IMR-90 (cell line): ENCODE results near the gene RGPD8.
"Not testable (repeated sequence)": the region's sequence is repeated elsewhere in the genome, so short reads cannot be mapped to it uniquely, and the experiment has no call there.

ENCODE experiments used
- BHLHE40 ChIP-seq: fragments of 150-350 bp; IDR thresholded peaks from 2 replicates; pipeline ENCODE4 v1.6.1; 2016; ENCODE audit warnings: mild to moderate bottlenecking, low read depth, low read length
- CEBPB ChIP-seq: IDR thresholded peaks from 2 replicates; pipeline ENCODE4 v1.6.1; 2012; ENCODE audit warnings: low read depth, low read length, improper control_type of control experiment
- CHD1 ChIP-seq: IDR thresholded peaks from 2 replicates; pipeline ENCODE4 v1.6.1; 2012; ENCODE audit warnings: low read depth, low read length, improper control_type of control experiment
- MAFK ChIP-seq: IDR thresholded peaks from 2 replicates; pipeline ENCODE4 v1.6.1; 2012; ENCODE audit warnings: low read depth, low read length, improper control_type of control experiment
- MAZ ChIP-seq: IDR thresholded peaks from 2 replicates; pipeline ENCODE4 v1.6.1; 2012; ENCODE audit warnings: low read depth, mild to moderate bottlenecking, low read length, improper control_type of control experiment, moderate library complexity, borderline replicate concordance
- MXI1 ChIP-seq: IDR thresholded peaks from 2 replicates; pipeline ENCODE4 v1.6.1; 2012; ENCODE audit warnings: low read depth, mild to moderate bottlenecking, low read length, moderate library complexity, borderline replicate concordance
- POLR2A ChIP-seq: IDR thresholded peaks from 2 replicates; pipeline ENCODE4 v1.6.1; 2012; ENCODE audit warnings: mild to moderate bottlenecking, low read depth, low read length
- RAD21 ChIP-seq: IDR thresholded peaks from 2 replicates; pipeline ENCODE4 v1.6.1; 2012; ENCODE audit warnings: low read length, improper control_type of control experiment
- RFX5 ChIP-seq: IDR thresholded peaks from 2 replicates; pipeline ENCODE4 v1.8.0; 2012; ENCODE audit warnings: low read depth, mild to moderate bottlenecking, low read length, moderate library complexity
- SMC3 ChIP-seq: fragments of 150-350 bp; IDR thresholded peaks from 2 replicates; pipeline ENCODE4 v1.6.1; 2016; ENCODE audit warnings: low read depth, mild to moderate bottlenecking, antibody characterized with exemption, low read length, moderate library complexity
- TF ChIP-seq, protein P1 (sequence below): conservative IDR thresholded peaks from 2 replicates; pipeline ENCODE4 v1.5.1; 2012; ENCODE audit warnings: mild to moderate bottlenecking, low read depth, low read length, improper control_type of control experiment
- TF ChIP-seq, protein P2 (sequence below): fragments of 150-350 bp; IDR thresholded peaks from 2 replicates; pipeline ENCODE4 v1.6.1; 2017; ENCODE audit warnings: mild to moderate bottlenecking, antibody characterized with exemption, low read length, low read depth

DNA sequence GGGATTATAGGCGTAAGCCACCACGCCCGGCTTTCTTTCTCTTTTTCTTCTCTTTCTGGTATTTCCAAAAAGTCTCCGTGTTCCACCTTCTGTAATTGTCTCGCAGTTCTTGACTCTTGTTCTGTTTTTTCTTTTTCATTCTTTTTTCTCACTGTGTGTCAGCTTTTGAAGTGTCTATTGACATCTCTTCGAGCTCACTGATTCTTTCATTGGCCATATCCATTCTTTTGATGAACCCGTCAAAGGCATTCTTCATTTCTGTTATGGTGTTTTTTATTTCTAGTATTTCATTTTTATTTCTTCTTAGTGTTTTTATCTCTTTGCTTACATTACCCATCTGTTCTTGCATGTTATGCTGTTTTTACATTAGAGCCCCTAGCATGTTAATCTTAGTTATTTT lies 73.4 kb downstream of the RGPD8 start:
- TF ChIP-seq, protein P1, sequence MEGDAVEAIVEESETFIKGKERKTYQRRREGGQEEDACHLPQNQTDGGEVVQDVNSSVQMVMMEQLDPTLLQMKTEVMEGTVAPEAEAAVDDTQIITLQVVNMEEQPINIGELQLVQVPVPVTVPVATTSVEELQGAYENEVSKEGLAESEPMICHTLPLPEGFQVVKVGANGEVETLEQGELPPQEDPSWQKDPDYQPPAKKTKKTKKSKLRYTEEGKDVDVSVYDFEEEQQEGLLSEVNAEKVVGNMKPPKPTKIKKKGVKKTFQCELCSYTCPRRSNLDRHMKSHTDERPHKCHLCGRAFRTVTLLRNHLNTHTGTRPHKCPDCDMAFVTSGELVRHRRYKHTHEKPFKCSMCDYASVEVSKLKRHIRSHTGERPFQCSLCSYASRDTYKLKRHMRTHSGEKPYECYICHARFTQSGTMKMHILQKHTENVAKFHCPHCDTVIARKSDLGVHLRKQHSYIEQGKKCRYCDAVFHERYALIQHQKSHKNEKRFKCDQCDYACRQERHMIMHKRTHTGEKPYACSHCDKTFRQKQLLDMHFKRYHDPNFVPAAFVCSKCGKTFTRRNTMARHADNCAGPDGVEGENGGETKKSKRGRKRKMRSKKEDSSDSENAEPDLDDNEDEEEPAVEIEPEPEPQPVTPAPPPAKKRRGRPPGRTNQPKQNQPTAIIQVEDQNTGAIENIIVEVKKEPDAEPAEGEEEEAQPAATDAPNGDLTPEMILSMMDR, result not testable (repeated sequence)
- not testable (repeated sequence) for TF ChIP-seq MAZ, POLR2A, SMC3, RAD21, MAFK, BHLHE40, RFX5, CHD1, MXI1, CEBPB
- TF ChIP-seq, protein P2, sequence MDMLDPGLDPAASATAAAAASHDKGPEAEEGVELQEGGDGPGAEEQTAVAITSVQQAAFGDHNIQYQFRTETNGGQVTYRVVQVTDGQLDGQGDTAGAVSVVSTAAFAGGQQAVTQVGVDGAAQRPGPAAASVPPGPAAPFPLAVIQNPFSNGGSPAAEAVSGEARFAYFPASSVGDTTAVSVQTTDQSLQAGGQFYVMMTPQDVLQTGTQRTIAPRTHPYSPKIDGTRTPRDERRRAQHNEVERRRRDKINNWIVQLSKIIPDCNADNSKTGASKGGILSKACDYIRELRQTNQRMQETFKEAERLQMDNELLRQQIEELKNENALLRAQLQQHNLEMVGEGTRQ, result not testable (repeated sequence)
